Activated naive CD8-positive, alpha-beta T cell treated with anti-CD3 and anti-CD28 coated beads, Interleukin-2, amount 10 ng/mL, durations not matched to agents 7 days and 5 days (primary cell): ENCODE measurements around the gene PARVB. TPM values are rescaled to one million over a fixed set of nuclear protein-coding genes. Genes with fewer than 3 reads are reported as not detected.

Experiments used
- ATAC-seq: fragments of 150-1000 bp; cut with Tn5 transposase; one replicate; pipeline ENCODE4 v1.10.0; 2021; ENCODE audit warnings: low read depth, moderate library complexity
- POLR2A ChIA-PET: fragments of 350-600 bp; sonication (Branson Sonifier 250); formaldehyde crosslinking; loops from one replicate; lab custom pipeline; 2021; ENCODE audit warnings: antibody characterized with exemption; lab: Charles Lee
- DNase-seq: peaks from one replicate; pipeline ENCODE4 v3.0.0; 2021
- H3K27ac Mint-ChIP-seq: one replicate; pipeline ENCODE4 v1.8.0; 2022; ENCODE audit warnings: mild to moderate bottlenecking, mixed read lengths
- H3K27me3 Mint-ChIP-seq: one replicate; pipeline ENCODE4 v1.8.0; 2022; ENCODE audit warnings: mild to moderate bottlenecking, moderate library complexity, mixed read lengths
- H3K36me3 Mint-ChIP-seq: one replicate; pipeline ENCODE4 v1.8.0; 2021; ENCODE audit warnings: mild to moderate bottlenecking, mixed read lengths
- H3K4me1 Mint-ChIP-seq: one replicate; pipeline ENCODE4 v1.8.0; 2021; ENCODE audit warnings: mixed read lengths
- H3K4me3 Mint-ChIP-seq: one replicate; pipeline ENCODE4 v1.8.0; 2022; ENCODE audit warnings: mild to moderate bottlenecking, moderate library complexity, mixed read lengths
- H3K9me3 Mint-ChIP-seq: one replicate; pipeline ENCODE4 v1.8.0; 2021; ENCODE audit warnings: mixed read lengths
- total RNA-seq, 2 experiments: library from RNA; stranded (reverse); gene quantifications; one replicate each; pipeline ENCODE4 v1.2.3, GENCODE V29; 2021

Gene PARVB
- total RNA-seq, 2 experiments from 2014 or later: 39.6 to 40.7 TPM

GRCh38 chr22:44080936-44081861 is 57.1 kb downstream of the PARVB start:
- peak; percentile 69 for DNase-seq
- peak; percentile 67 for ATAC-seq
- H3K9me3 Mint-ChIP-seq: no peaks in the 10 kb centered on the region
- POLR2A ChIA-PET: no interaction called here
- no peak overlapping the region for H3K27ac Mint-ChIP-seq
- H3K27me3 Mint-ChIP-seq: no peaks in the 10 kb centered on the region
- H3K4me1 Mint-ChIP-seq: no peaks in the 10 kb centered on the region
- peaks cover 2% of the 10 kb centered on the region for H3K36me3 Mint-ChIP-seq
- no peak overlapping the region for H3K4me3 Mint-ChIP-seq

GRCh38 chr22:44082801-44083200 is 58.7 kb downstream of the PARVB start:
- no peak for DNase-seq
- Mint-ChIP-seq H3K4me1 (no peaks in the 10 kb centered on the region), H3K27me3 (no peaks in the 10 kb centered on the region), H3K27ac (no peak overlapping the region), H3K9me3 (no peaks in the 10 kb centered on the region), H3K36me3 (peaks cover 2% of the 10 kb centered on the region), H3K4me3 (no peak overlapping the region)
- POLR2A ChIA-PET: no interaction called here
- no peak for ATAC-seq

GRCh38 chr22:44084044-44084772 is 60.1 kb downstream of the PARVB start:
- Mint-ChIP-seq H3K9me3 (no peaks in the 10 kb centered on the region), H3K36me3 (peaks cover 2% of the 10 kb centered on the region), H3K27ac (no peak overlapping the region), H3K4me1 (no peaks in the 10 kb centered on the region), H3K27me3 (no peaks in the 10 kb centered on the region), H3K4me3 (no peak overlapping the region)
- ATAC-seq (no peak), DNase-seq (no peak)
- POLR2A ChIA-PET: no interaction called here

GRCh38 chr22:44085743-44086270 is 61.7 kb downstream of the PARVB start:
- POLR2A ChIA-PET: interaction anchor here (1.6 to 1.9 kb wide), 2 partner anchors 92 to 95 kb away, joined by 5 to 9 read pairs; partner anchors contain the start of gene PARVG
- peak; percentile 58 for ATAC-seq
- H3K4me1 Mint-ChIP-seq: no peaks in the 10 kb centered on the region

GRCh38 chr22:44086271-44087088 is 62.4 kb downstream of the PARVB start:
- ATAC-seq (no peak), DNase-seq (no peak)
- Mint-ChIP-seq H3K27me3 (no peaks in the 10 kb centered on the region), H3K9me3 (no peaks in the 10 kb centered on the region), H3K4me3 (no peak overlapping the region), H3K36me3 (peaks cover 2% of the 10 kb centered on the region), H3K4me1 (peaks cover 3% of the 10 kb centered on the region), H3K27ac (no peak overlapping the region)
- POLR2A ChIA-PET: interaction anchor here (1.6 to 1.9 kb wide), 2 partner anchors 93 to 95 kb away, joined by 5 to 9 read pairs; partner anchors contain the start of gene PARVG

More at GRCh38 chr22:44085743-44086270, 61.7 kb downstream of the PARVB start:
- H3K9me3 Mint-ChIP-seq: no peaks in the 10 kb centered on the region
- H3K4me3 Mint-ChIP-seq: no peak overlapping the region
- H3K27ac Mint-ChIP-seq: peak overlapping the region; percentile 45
- peaks cover 2% of the 10 kb centered on the region for H3K36me3 Mint-ChIP-seq
- no peak for DNase-seq
- H3K27me3 Mint-ChIP-seq: no peaks in the 10 kb centered on the region

GRCh38 chr22:44087089-44087430 is 63.0 kb downstream of the PARVB start:
- POLR2A ChIA-PET: interaction anchor here (1.9 kb wide), 1 partner anchor 94 kb away, joined by 9 read pairs; no protein-coding TSS in a partner anchor
- no peak for ATAC-seq
- Mint-ChIP-seq H3K27ac (no peak overlapping the region), H3K4me3 (no peak overlapping the region), H3K9me3 (no peaks in the 10 kb centered on the region), H3K27me3 (no peaks in the 10 kb centered on the region), H3K36me3 (peaks cover 2% of the 10 kb centered on the region), H3K4me1 (peaks cover 4% of the 10 kb centered on the region)
- DNase-seq: no peak

GRCh38 chr22:44088976-44089570 is 65.0 kb downstream of the PARVB start:
- Mint-ChIP-seq H3K27ac (no peak overlapping the region), H3K9me3 (no peaks in the 10 kb centered on the region), H3K4me3 (no peak overlapping the region), H3K36me3 (peaks cover 2% of the 10 kb centered on the region), H3K4me1 (peaks cover 4% of the 10 kb centered on the region), H3K27me3 (no peaks in the 10 kb centered on the region)
- ATAC-seq (no peak), DNase-seq (no peak)
- POLR2A ChIA-PET: no interaction called here

GRCh38 chr22:44089717-44090570 is 65.8 kb downstream of the PARVB start:
- Mint-ChIP-seq H3K4me3 (no peak overlapping the region), H3K36me3 (peaks cover 5% of the 10 kb centered on the region), H3K27me3 (no peaks in the 10 kb centered on the region), H3K4me1 (peaks cover 4% of the 10 kb centered on the region), H3K27ac (no peak overlapping the region), H3K9me3 (no peaks in the 10 kb centered on the region)
- DNase-seq: no peak
- no peak for ATAC-seq
- POLR2A ChIA-PET: no interaction called here

GRCh38 chr22:44090571-44090905 is 66.4 kb downstream of the PARVB start:
- H3K4me3 Mint-ChIP-seq: no peak overlapping the region
- DNase-seq (no peak), ATAC-seq (no peak)
- no peak overlapping the region for H3K27ac Mint-ChIP-seq
- peaks cover 5% of the 10 kb centered on the region for H3K36me3 Mint-ChIP-seq
- H3K4me1 Mint-ChIP-seq: peaks cover 4% of the 10 kb centered on the region
- POLR2A ChIA-PET: no interaction called here
- H3K27me3 Mint-ChIP-seq: no peaks in the 10 kb centered on the region
- no peaks in the 10 kb centered on the region for H3K9me3 Mint-ChIP-seq

- Mint-ChIP-seq H3K27ac (no peak overlapping the region), H3K4me3 (no peak overlapping the region), H3K27me3 (no peaks in the 10 kb centered on the region), H3K4me1 (peaks cover 4% of the 10 kb centered on the region), H3K9me3 (no peaks in the 10 kb centered on the region), H3K36me3 (peaks cover 3% of the 10 kb centered on the region)
- POLR2A ChIA-PET: no interaction called here
- ATAC-seq (peak; percentile 76), DNase-seq (no peak)
Measured at GRCh38 chr22:44091021-44091721, 67.1 kb downstream of the PARVB start.

- H3K36me3 Mint-ChIP-seq: peaks cover 6% of the 10 kb centered on the region
- no peak for ATAC-seq
- H3K27ac Mint-ChIP-seq: no peak overlapping the region
- H3K4me1 Mint-ChIP-seq: peaks cover 4% of the 10 kb centered on the region
- no peak for DNase-seq
- no peaks in the 10 kb centered on the region for H3K9me3 Mint-ChIP-seq
- POLR2A ChIA-PET: no interaction called here
- H3K27me3 Mint-ChIP-seq: no peaks in the 10 kb centered on the region
- H3K4me3 Mint-ChIP-seq: no peak overlapping the region
Measured at GRCh38 chr22:44091751-44092150, 67.6 kb downstream of the PARVB start.
